Trophoblast cell (in vitro differentiated cells and primary cell): ENCODE measurements around the gene UBE2S.
A peak's percentile ranks its signal among the peaks of the same experiment; 100 is the strongest.
"Not testable (repeated sequence)": the region's sequence is repeated elsewhere in the genome, so short reads cannot be mapped to it uniquely, and the experiment has no call there.

Experiments used
- DNase-seq, 2 donors: peaks; one replicate each; pipeline ENCODE4 v3.0.0-alpha.2; 2016
- H2AFZ ChIP-seq: 2 replicates; pipeline ENCODE4 v1.6.1; 2013; ENCODE audit warnings: low read length, moderate library complexity, mild to moderate bottlenecking; ENCODE audit not compliant: insufficient read depth, poor library complexity
- H2AK5ac ChIP-seq: 2 replicates; pipeline ENCODE4 v1.6.1; 2013; ENCODE audit warnings: mild to moderate bottlenecking, low read length
- H2BK120ac ChIP-seq: 2 replicates; pipeline ENCODE4 v1.6.1; 2013; ENCODE audit warnings: low read length, mild to moderate bottlenecking, moderate library complexity; ENCODE audit not compliant: insufficient read depth, poor library complexity
- H2BK12ac ChIP-seq: 2 replicates; pipeline ENCODE4 v1.6.1; 2013; ENCODE audit warnings: mild to moderate bottlenecking, low read length, moderate library complexity
- H2BK5ac ChIP-seq: 2 replicates; pipeline ENCODE4 v1.6.1; 2013; ENCODE audit warnings: low read length, low read depth, moderate library complexity, mild to moderate bottlenecking; ENCODE audit not compliant: poor library complexity
- H3K14ac ChIP-seq: 2 replicates; pipeline ENCODE4 v1.6.1; 2013; ENCODE audit warnings: mild to moderate bottlenecking, low read length
- H3K18ac ChIP-seq: 2 replicates; pipeline ENCODE4 v1.6.1; 2013; ENCODE audit warnings: mild to moderate bottlenecking, low read length
- H3K23ac ChIP-seq: 2 replicates; pipeline ENCODE4 v1.6.1; 2013; ENCODE audit warnings: low read length
- H3K27ac ChIP-seq: 2 replicates; pipeline ENCODE4 v1.5.1; 2013; ENCODE audit warnings: low read depth, mild to moderate bottlenecking, inconsistent platforms, low read length, moderate library complexity
- H3K27me3 ChIP-seq: 2 replicates; pipeline ENCODE4 v1.6.1; 2013; ENCODE audit warnings: inconsistent platforms, mild to moderate bottlenecking, low read length, moderate library complexity; ENCODE audit not compliant: insufficient read depth
- H3K36me3 ChIP-seq, 2 experiments: 1 replicate in 1 of 2; 2 replicates in 1 of 2; pipeline ENCODE4 v1.6.1; 2013; ENCODE audit warnings: low read length in 2 of 2, mild to moderate bottlenecking in 2 of 2, moderate library complexity in 1 of 2; ENCODE audit not compliant: insufficient read depth in 2 of 2, control insufficient read depth in 1 of 2
- H3K4ac ChIP-seq: 2 replicates; pipeline ENCODE4 v1.6.1; 2013; ENCODE audit warnings: low read depth, mild to moderate bottlenecking, low read length, moderate library complexity
- H3K4me1 ChIP-seq, 2 experiments: 1 replicate in 1 of 2; 2 replicates in 1 of 2; pipeline ENCODE4 v1.6.1; 2013; ENCODE audit warnings: low read length in 2 of 2, mild to moderate bottlenecking in 2 of 2, moderate library complexity in 1 of 2; ENCODE audit not compliant: insufficient read depth in 2 of 2, control insufficient read depth in 1 of 2
- H3K4me2 ChIP-seq: 2 replicates; pipeline ENCODE4 v1.6.1; 2013; ENCODE audit warnings: inconsistent platforms, mild to moderate bottlenecking, low read length, moderate library complexity
- H3K4me3 ChIP-seq: 2 replicates; pipeline ENCODE4 v1.5.1; 2013; ENCODE audit warnings: mild to moderate bottlenecking, low read depth, low read length, inconsistent platforms
- H3K79me1 ChIP-seq: one replicate; pipeline ENCODE4 v1.6.1; 2013; ENCODE audit warnings: low read length
- H3K79me2 ChIP-seq: 2 replicates; pipeline ENCODE4 v1.6.1; 2013; ENCODE audit warnings: low read length, mild to moderate bottlenecking; ENCODE audit not compliant: control insufficient read depth, insufficient read depth, poor library complexity
- H3K9ac ChIP-seq: 2 replicates; pipeline ENCODE4 v1.6.1; 2013; ENCODE audit warnings: mild to moderate bottlenecking, low read length
- H3K9me3 ChIP-seq: 2 replicates; pipeline ENCODE4 v1.6.1; 2013; ENCODE audit warnings: low read depth, mild to moderate bottlenecking, control low read depth, inconsistent platforms, low read length; ENCODE audit not compliant: insufficient read depth
- H4K12ac ChIP-seq: 2 replicates; pipeline ENCODE4 v1.6.1; 2013; ENCODE audit warnings: low read depth, mild to moderate bottlenecking, low read length, moderate library complexity
- H4K8ac ChIP-seq: 2 replicates; pipeline ENCODE4 v1.6.1; 2013; ENCODE audit warnings: low read depth, mild to moderate bottlenecking, low read length, moderate library complexity
- H4K91ac ChIP-seq: one replicate; pipeline ENCODE4 v1.6.1; 2013; ENCODE audit warnings: low read depth, mild to moderate bottlenecking, low read length, moderate library complexity
- WGBS: extraction: QIAGEN DNeasy Blood & Tissue Kit; methylation state at CpG from one replicate; pipeline ENCODE4 v1.1.7; 2013; ENCODE audit warnings: missing lambda C conversion rate; ENCODE audit not compliant: insufficient read length, insufficient coverage; ENCODE audit errors: extremely low coverage; 5-methylcytosine and 5-hydroxymethylcytosine counted together

Gene UBE2S

GRCh38 chr19:55419103-55419502, 11.5 kb upstream of the UBE2S start:
- Histone ChIP-seq H3K14ac (no peak overlapping the region), H3K4me2 (no peak overlapping the region), H3K4ac (no peak overlapping the region), H3K79me1 (no peaks in the 10 kb centered on the region), H3K4me1 (no peaks in the 10 kb centered on the region), H3K27ac (no peak overlapping the region), H3K4me3 (no peak overlapping the region), H2BK120ac (no peak overlapping the region), H3K79me2 (no peaks in the 10 kb centered on the region), H2BK5ac (no peak overlapping the region), H3K9me3 (no peaks in the 10 kb centered on the region), H2AK5ac (no peak overlapping the region), H2BK12ac (no peak overlapping the region), H2AFZ (no peak overlapping the region), H3K18ac (no peak overlapping the region), H3K9ac (no peak overlapping the region), H3K27me3 (no peaks in the 10 kb centered on the region), H4K8ac (no peak overlapping the region), H3K23ac (no peak overlapping the region), H3K36me3 (no peaks in the 10 kb centered on the region), H4K91ac (no peak overlapping the region), H4K12ac (no peak overlapping the region)
- no peak for DNase-seq
- no CpG with 5 or more reads among the region's 5 CpGs for WGBS

GRCh38 chr19:55418185-55418584, 10.6 kb upstream of the UBE2S start:
- Histone ChIP-seq H3K36me3 (no peaks in the 10 kb centered on the region), H3K27ac (no peak overlapping the region), H3K27me3 (no peaks in the 10 kb centered on the region), H2AK5ac (no peak overlapping the region), H3K4me2 (no peak overlapping the region), H3K23ac (no peak overlapping the region), H3K14ac (no peak overlapping the region), H3K4me1 (no peaks in the 10 kb centered on the region), H2BK5ac (no peak overlapping the region), H3K79me2 (no peaks in the 10 kb centered on the region), H4K12ac (no peak overlapping the region), H3K18ac (no peak overlapping the region), H3K4me3 (no peak overlapping the region), H3K4ac (no peak overlapping the region), H3K9me3 (no peaks in the 10 kb centered on the region), H2AFZ (no peak overlapping the region), H4K8ac (no peak overlapping the region), H2BK12ac (no peak overlapping the region), H3K79me1 (no peaks in the 10 kb centered on the region), H2BK120ac (no peak overlapping the region), H3K9ac (no peak overlapping the region), H4K91ac (no peak overlapping the region)
- DNase-seq = peak; percentile 53 to 86
- no CpG with 5 or more reads among the region's 7 CpGs for WGBS

- Histone ChIP-seq H3K36me3 (peaks cover 13 to 16% of the 10 kb centered on the region in 2 experiments), H2BK120ac (no peak overlapping the region), H3K27ac (no peak overlapping the region), H2AK5ac (no peak overlapping the region), H3K27me3 (no peaks in the 10 kb centered on the region), H3K23ac (no peak overlapping the region), H3K79me2 (peaks cover 18% of the 10 kb centered on the region), H3K4ac (no peak overlapping the region), H2AFZ (no peak overlapping the region), H3K18ac (no peak overlapping the region), H3K9ac (no peak overlapping the region), H4K12ac (no peak overlapping the region), H3K4me1 (peaks cover 12 to 19% of the 10 kb centered on the region in 2 experiments), H2BK5ac (no peak overlapping the region), H3K4me3 (no peak overlapping the region), H2BK12ac (no peak overlapping the region), H4K8ac (no peak overlapping the region), H3K4me2 (no peak overlapping the region), H4K91ac (no peak overlapping the region), H3K9me3 (peaks cover 4% of the 10 kb centered on the region), H3K14ac (no peak overlapping the region), H3K79me1 (peaks cover 12% of the 10 kb centered on the region)
- WGBS = no CpG with 5 or more reads among the region's 2 CpGs
- no peak for DNase-seq
Observed at GRCh38 chr19:55410168-55410567, 2.6 kb upstream of the UBE2S start.

GRCh38 chr19:55409179-55409578, 1.6 kb upstream of the UBE2S start:
- not testable (repeated sequence) for H3K9ac ChIP-seq
- peaks cover 19 to 21% of the 10 kb centered on the region in 2 experiments for H3K36me3 ChIP-seq

More at GRCh38 chr19:55409179-55409578, 1.6 kb upstream of the UBE2S start:
- not testable (repeated sequence) for H3K27ac ChIP-seq, H2AK5ac ChIP-seq, H3K4me3 ChIP-seq, H2AFZ ChIP-seq, H4K12ac ChIP-seq, H3K4ac ChIP-seq, H4K91ac ChIP-seq, H3K27me3 ChIP-seq, H3K23ac ChIP-seq, H2BK12ac ChIP-seq, H2BK120ac ChIP-seq, H3K9me3 ChIP-seq, H3K18ac ChIP-seq, H2BK5ac ChIP-seq, H3K4me2 ChIP-seq, H4K8ac ChIP-seq, DNase-seq, H3K14ac ChIP-seq
- WGBS = no CpG with 5 or more reads among the region's 8 CpGs
- Histone ChIP-seq H3K79me1 (peaks cover 12% of the 10 kb centered on the region), H3K79me2 (peaks cover 18% of the 10 kb centered on the region), H3K4me1 (peaks cover 12 to 19% of the 10 kb centered on the region in 2 experiments)
